ENCODE measurements around the gene PRF1.
"Not testable (repeated sequence)": the region's sequence is repeated elsewhere in the genome, so short reads cannot be mapped to it uniquely, and the experiment has no call there.

PRF1 gene

GRCh38 chr10:70602665-70603448 is at the start of gene PRF1:
Gene PRF1 (minus strand): TSS chr10:70602741. CDS start chr10:70600902, 1,839 bp downstream.
- Histone ChIP-seq H3K4me1 (ENCODE audit: control insufficient read depth, insufficient read depth, low read length) (no peaks in the 10 kb centered on the region), H3K9ac (ENCODE audit: low read length in 2 of 2) (no peak within 1 kb of the TSS), H3K36me3 (ENCODE audit: control insufficient read depth in 2 of 2, insufficient read depth in 2 of 2, low read length in 2 of 2) (no peaks in the 10 kb centered on the region), H3K4me3 (ENCODE audit: low read length in 2 of 2) (no peak within 1 kb of the TSS), H3K9me3 (ENCODE audit: control insufficient read depth in 2 of 2, low read length in 2 of 2) (no peaks in the 10 kb centered on the region), H3K27me3 (ENCODE audit: control insufficient read depth in 1 of 2, insufficient read depth in 2 of 2, low read length in 2 of 2) (no peaks in the 10 kb centered on the region), H3K27ac (ENCODE audit: low read length) (no peak within 1 kb of the TSS)

- peaks cover 0 to 4% of the 10 kb centered on the region in 2 donors for H3K9me3 ChIP-seq (ENCODE audit: control insufficient read depth in 2 of 2, low read length in 2 of 2)
- peaks cover 5% of the 10 kb centered on the region for H3K4me1 ChIP-seq (ENCODE audit: control insufficient read depth, insufficient read depth, low read length)
- H3K9ac ChIP-seq (ENCODE audit: low read length in 2 of 2) = no peak overlapping the region
- no peaks in the 10 kb centered on the region for H3K27me3 ChIP-seq (ENCODE audit: control insufficient read depth in 1 of 2, insufficient read depth in 2 of 2, low read length in 2 of 2)
- no peak overlapping the region for H3K27ac ChIP-seq (ENCODE audit: low read length)
- no peaks in the 10 kb centered on the region for H3K36me3 ChIP-seq (ENCODE audit: control insufficient read depth in 2 of 2, insufficient read depth in 2 of 2, low read length in 2 of 2)
- H3K4me3 ChIP-seq (ENCODE audit: low read length in 2 of 2) = no peak overlapping the region
These were observed 49.1 kb upstream of the PRF1 start for GRCh38 chr10:70651661-70652060.

GRCh38 chr10:70650718-70651117 is 48.2 kb upstream of the PRF1 start:
- Histone ChIP-seq H3K27ac (ENCODE audit: low read length) (no peak overlapping the region), H3K4me3 (ENCODE audit: low read length in 2 of 2) (no peak overlapping the region), H3K9me3 (ENCODE audit: control insufficient read depth in 2 of 2, low read length in 2 of 2) (peaks cover 0 to 4% of the 10 kb centered on the region in 2 donors)

GRCh38 chr10:70650104-70650503 is 47.6 kb upstream of the PRF1 start:
- Histone ChIP-seq H3K27ac (ENCODE audit: low read length) (no peak overlapping the region), H3K4me1 (ENCODE audit: control insufficient read depth, insufficient read depth, low read length) (peaks cover 5% of the 10 kb centered on the region), H3K4me3 (ENCODE audit: low read length in 2 of 2) (no peak overlapping the region), H3K27me3 (ENCODE audit: control insufficient read depth in 1 of 2, insufficient read depth in 2 of 2, low read length in 2 of 2) (no peaks in the 10 kb centered on the region), H3K9ac (ENCODE audit: low read length in 2 of 2) (no peak overlapping the region), H3K36me3 (ENCODE audit: control insufficient read depth in 2 of 2, insufficient read depth in 2 of 2, low read length in 2 of 2) (no peaks in the 10 kb centered on the region), H3K9me3 (ENCODE audit: control insufficient read depth in 2 of 2, low read length in 2 of 2) (peaks cover 0 to 4% of the 10 kb centered on the region in 2 donors)

More at GRCh38 chr10:70650718-70651117, 48.2 kb upstream of the PRF1 start:
- Histone ChIP-seq H3K4me1 (ENCODE audit: control insufficient read depth, insufficient read depth, low read length) (peaks cover 5% of the 10 kb centered on the region), H3K27me3 (ENCODE audit: control insufficient read depth in 1 of 2, insufficient read depth in 2 of 2, low read length in 2 of 2) (no peaks in the 10 kb centered on the region), H3K36me3 (ENCODE audit: control insufficient read depth in 2 of 2, insufficient read depth in 2 of 2, low read length in 2 of 2) (no peaks in the 10 kb centered on the region), H3K9ac (ENCODE audit: low read length in 2 of 2) (no peak overlapping the region)

- Histone ChIP-seq H3K27me3 (ENCODE audit: control insufficient read depth in 1 of 2, insufficient read depth in 2 of 2, low read length in 2 of 2) (no peaks in the 10 kb centered on the region), H3K4me3 (ENCODE audit: low read length in 2 of 2) (no peak overlapping the region), H3K4me1 (ENCODE audit: control insufficient read depth, insufficient read depth, low read length) (peaks cover 5% of the 10 kb centered on the region), H3K36me3 (ENCODE audit: control insufficient read depth in 2 of 2, insufficient read depth in 2 of 2, low read length in 2 of 2) (no peaks in the 10 kb centered on the region), H3K9me3 (ENCODE audit: control insufficient read depth in 2 of 2, low read length in 2 of 2) (peaks cover 0 to 4% of the 10 kb centered on the region in 2 donors), H3K27ac (ENCODE audit: low read length) (no peak overlapping the region), H3K9ac (ENCODE audit: low read length in 2 of 2) (no peak overlapping the region)
These were observed 47.0 kb upstream of the PRF1 start for GRCh38 chr10:70649526-70649925.

- H3K9me3 ChIP-seq (ENCODE audit: control insufficient read depth in 2 of 2, low read length in 2 of 2) = peaks cover 0 to 4% of the 10 kb centered on the region in 2 donors
- H3K4me1 ChIP-seq (ENCODE audit: control insufficient read depth, insufficient read depth, low read length) = peaks cover under 1% of the 10 kb centered on the region
- no peaks in the 10 kb centered on the region for H3K36me3 ChIP-seq (ENCODE audit: control insufficient read depth in 2 of 2, insufficient read depth in 2 of 2, low read length in 2 of 2)
- H3K9ac ChIP-seq (ENCODE audit: low read length in 2 of 2) = no peak overlapping the region
- no peaks in the 10 kb centered on the region for H3K27me3 ChIP-seq (ENCODE audit: control insufficient read depth in 1 of 2, insufficient read depth in 2 of 2, low read length in 2 of 2)
- no peak overlapping the region for H3K27ac ChIP-seq (ENCODE audit: low read length)
- no peak overlapping the region for H3K4me3 ChIP-seq (ENCODE audit: low read length in 2 of 2)
These were observed 45.9 kb upstream of the PRF1 start for GRCh38 chr10:70648427-70648826.

GRCh38 chr10:70647086-70647485 is 44.5 kb upstream of the PRF1 start:
- Histone ChIP-seq H3K27me3 (ENCODE audit: control insufficient read depth in 1 of 2, insufficient read depth in 2 of 2, low read length in 2 of 2) (no peaks in the 10 kb centered on the region), H3K9ac (ENCODE audit: low read length in 2 of 2) (no peak overlapping the region), H3K27ac (ENCODE audit: low read length) (no peak overlapping the region), H3K4me3 (ENCODE audit: low read length in 2 of 2) (no peak overlapping the region), H3K9me3 (ENCODE audit: control insufficient read depth in 2 of 2, low read length in 2 of 2) (peaks cover 0 to 4% of the 10 kb centered on the region in 2 donors), H3K36me3 (ENCODE audit: control insufficient read depth in 2 of 2, insufficient read depth in 2 of 2, low read length in 2 of 2) (no peaks in the 10 kb centered on the region), H3K4me1 (ENCODE audit: control insufficient read depth, insufficient read depth, low read length) (no peaks in the 10 kb centered on the region)

GRCh38 chr10:70644959-70645358 is 42.4 kb upstream of the PRF1 start:
- not testable (repeated sequence) for H3K27me3 ChIP-seq (ENCODE audit: control insufficient read depth in 1 of 2, insufficient read depth in 2 of 2, low read length in 2 of 2); H3K4me3 ChIP-seq (ENCODE audit: low read length in 2 of 2); H3K4me1 ChIP-seq (ENCODE audit: control insufficient read depth, insufficient read depth, low read length); H3K27ac ChIP-seq (ENCODE audit: low read length); H3K9ac ChIP-seq (ENCODE audit: low read length in 2 of 2); H3K9me3 ChIP-seq (ENCODE audit: control insufficient read depth in 2 of 2, low read length in 2 of 2); H3K36me3 ChIP-seq (ENCODE audit: control insufficient read depth in 2 of 2, insufficient read depth in 2 of 2, low read length in 2 of 2)

- not testable (repeated sequence) for H3K4me1 ChIP-seq (ENCODE audit: control insufficient read depth, insufficient read depth, low read length); H3K9me3 ChIP-seq (ENCODE audit: control insufficient read depth in 2 of 2, low read length in 2 of 2); H3K4me3 ChIP-seq (ENCODE audit: low read length in 2 of 2); H3K27me3 ChIP-seq (ENCODE audit: control insufficient read depth in 1 of 2, insufficient read depth in 2 of 2, low read length in 2 of 2); H3K9ac ChIP-seq (ENCODE audit: low read length in 2 of 2); H3K36me3 ChIP-seq (ENCODE audit: control insufficient read depth in 2 of 2, insufficient read depth in 2 of 2, low read length in 2 of 2); H3K27ac ChIP-seq (ENCODE audit: low read length)
These were observed 40.7 kb upstream of the PRF1 start for GRCh38 chr10:70643272-70643671.

GRCh38 chr10:70639640-70640383 is 37.3 kb upstream of the PRF1 start:
- H3K4me1 ChIP-seq (ENCODE audit: control insufficient read depth, insufficient read depth, low read length); H3K27me3 ChIP-seq (ENCODE audit: control insufficient read depth in 1 of 2, insufficient read depth in 2 of 2, low read length in 2 of 2); H3K9ac ChIP-seq (ENCODE audit: low read length in 2 of 2); H3K4me3 ChIP-seq (ENCODE audit: low read length in 2 of 2); H3K27ac ChIP-seq (ENCODE audit: low read length); H3K9me3 ChIP-seq (ENCODE audit: control insufficient read depth in 2 of 2, low read length in 2 of 2); H3K36me3 ChIP-seq (ENCODE audit: control insufficient read depth in 2 of 2, insufficient read depth in 2 of 2, low read length in 2 of 2): not testable (repeated sequence)

- not testable (repeated sequence) for H3K27ac ChIP-seq (ENCODE audit: low read length); H3K4me3 ChIP-seq (ENCODE audit: low read length in 2 of 2); H3K9ac ChIP-seq (ENCODE audit: low read length in 2 of 2); H3K9me3 ChIP-seq (ENCODE audit: control insufficient read depth in 2 of 2, low read length in 2 of 2); H3K4me1 ChIP-seq (ENCODE audit: control insufficient read depth, insufficient read depth, low read length); H3K27me3 ChIP-seq (ENCODE audit: control insufficient read depth in 1 of 2, insufficient read depth in 2 of 2, low read length in 2 of 2); H3K36me3 ChIP-seq (ENCODE audit: control insufficient read depth in 2 of 2, insufficient read depth in 2 of 2, low read length in 2 of 2)
These were observed 32.0 kb upstream of the PRF1 start for GRCh38 chr10:70634515-70634914.

Data from stomach smooth muscle (tissue), 2 donors.